Immature natural killer cell (primary cell): ENCODE results near the gene SLC38A1. TPM values are rescaled to one million over a fixed set of nuclear protein-coding genes. Genes with fewer than 3 reads are reported as not detected.
A peak's percentile ranks its signal among the peaks of the same experiment; 100 is the strongest.
"Not testable (repeated sequence)": the region's sequence is repeated elsewhere in the genome, so short reads cannot be mapped to it uniquely, and the experiment has no call there.

Experiments used
- DNase-seq, 3 donors: peaks; one replicate each; pipeline ENCODE4 v3.0.0; 2022; ENCODE audit warnings: mixed read lengths in 1 of 3
- H3K27ac Mint-ChIP-seq, 6 donors: one replicate each; pipeline ENCODE4 v1.8.0; 2020; ENCODE audit warnings: mixed read lengths in 6 of 6, mild to moderate bottlenecking in 5 of 6, inconsistent platforms in 4 of 6, moderate library complexity in 3 of 6
- H3K27me3 Mint-ChIP-seq, 3 donors: one replicate each; pipeline ENCODE4 v1.8.0; 2020 to 2021; ENCODE audit warnings: low read depth in 3 of 3, mild to moderate bottlenecking in 3 of 3, mixed read lengths in 3 of 3, moderate library complexity in 3 of 3, inconsistent platforms in 1 of 3
- H3K36me3 Mint-ChIP-seq, 3 donors: one replicate each; pipeline ENCODE4 v1.8.0; 2020; ENCODE audit warnings: mixed read lengths in 3 of 3, inconsistent platforms in 2 of 3, mild to moderate bottlenecking in 2 of 3
- H3K4me1 Mint-ChIP-seq, 2 donors: one replicate each; pipeline ENCODE4 v1.8.0; 2020; ENCODE audit warnings: inconsistent platforms in 2 of 2, mild to moderate bottlenecking in 2 of 2, mixed read lengths in 2 of 2, moderate library complexity in 1 of 2
- H3K4me3 Mint-ChIP-seq, 5 donors: one replicate each; pipeline ENCODE4 v1.8.0; 2020; ENCODE audit warnings: mild to moderate bottlenecking in 5 of 5, mixed read lengths in 5 of 5, inconsistent platforms in 3 of 5, moderate library complexity in 3 of 5
- H3K9me3 Mint-ChIP-seq, 6 donors: one replicate each; pipeline ENCODE4 v1.8.0; 2020; ENCODE audit warnings: mild to moderate bottlenecking in 6 of 6, mixed read lengths in 6 of 6, inconsistent platforms in 4 of 6, moderate library complexity in 3 of 6
- polyA plus RNA-seq, 3 donors: library from polyadenylated mRNA; unstranded; fragments of 300-500 nt; fragmentation: Illumina TruSeq; gene quantifications; one replicate each; pipeline ENCODE4 v1.2.3, GENCODE V29; 2021

The SLC38A1 gene
- polyA plus RNA-seq, result 100 to 1,000 TPM; 173 to 234 (median 210) TPM

DNA sequence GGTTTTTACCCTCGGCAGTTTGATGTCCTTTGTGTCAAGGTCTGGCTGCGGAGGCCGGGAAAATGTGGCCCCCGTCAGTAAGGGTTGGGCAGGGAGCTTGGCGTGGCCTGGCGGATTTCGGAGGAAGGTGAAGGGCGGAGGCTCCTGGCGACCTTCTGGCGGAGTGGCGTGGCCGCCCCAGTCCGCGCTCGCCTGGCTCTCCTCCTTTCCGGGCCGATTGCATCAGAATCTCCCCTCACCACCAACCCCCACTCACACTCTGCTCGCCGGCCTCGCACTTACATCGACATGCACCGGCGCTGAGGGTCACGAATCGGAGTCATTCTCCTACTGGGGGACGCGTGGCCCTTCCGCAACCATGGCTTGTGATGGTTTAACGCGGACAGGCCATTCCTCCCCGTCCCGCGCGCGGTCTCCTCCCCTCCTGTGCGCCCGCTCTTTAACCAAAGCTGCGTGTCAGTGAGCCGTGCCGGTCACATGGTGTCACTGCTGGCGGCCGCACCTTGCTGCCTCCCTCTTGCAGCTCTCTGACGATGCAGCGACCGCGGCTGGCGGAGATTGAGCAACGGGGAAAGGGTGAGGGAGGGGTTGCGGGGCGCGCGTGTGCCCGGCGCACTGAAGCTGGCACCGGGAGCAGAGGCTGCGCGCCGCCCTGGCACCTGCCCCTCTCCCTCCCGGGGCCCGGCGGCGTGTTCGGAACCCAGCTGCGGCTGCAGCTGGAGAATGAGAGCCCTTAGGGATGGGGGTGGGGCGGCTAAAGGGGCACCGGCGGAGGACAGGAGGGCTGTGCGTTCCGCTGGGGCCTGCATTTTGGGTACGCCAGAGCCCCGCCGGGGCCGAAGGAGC, at the start of gene SLC38A1:
Gene SLC38A1, minus strand, starts transcription at position 461 of the 846 bp plus-strand sequence. CDS start 29,243 bp downstream, outside the sequence.
- Mint-ChIP-seq H3K4me3 (no peak within 1 kb of the TSS), H3K36me3 (peaks cover 0 to 6% (median 0%) of the 10 kb centered on the region in 3 donors), H3K27ac (no peak within 1 kb of the TSS), H3K4me1 (peaks cover 16 to 22% of the 10 kb centered on the region in 2 donors), H3K9me3 (peaks cover 0 to 3% (median 0%) of the 10 kb centered on the region in 6 donors), H3K27me3 (peaks cover 4 to 8% (median 5%) of the 10 kb centered on the region in 3 donors)
- DNase-seq, result peak; percentile 93 to 94 (median 94)

DNA sequence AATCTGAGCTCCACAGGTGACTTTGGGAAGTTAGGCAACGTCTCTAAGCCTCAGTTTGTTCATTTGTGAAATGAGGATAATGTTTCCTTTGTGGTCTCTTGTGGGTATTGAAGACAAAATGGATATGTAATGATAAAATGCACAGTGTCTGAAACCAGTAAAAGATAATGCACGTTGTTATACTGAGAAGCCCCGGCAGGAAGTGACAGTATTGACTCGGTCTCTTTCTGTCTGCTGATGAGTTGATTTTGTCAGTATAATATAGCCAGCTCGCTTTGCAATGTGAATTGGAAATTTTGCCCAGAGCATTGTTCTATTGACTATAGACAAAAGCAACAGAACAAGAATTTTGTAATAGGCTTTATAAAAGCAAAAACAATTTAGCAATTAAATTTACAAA, 49.2 kb upstream of the SLC38A1 start:
- Mint-ChIP-seq H3K36me3 (no peaks in the 10 kb centered on the region), H3K27me3 (peaks cover 0 to 3% (median 3%) of the 10 kb centered on the region in 3 donors), H3K4me3 (no peak overlapping the region), H3K4me1 (no peaks in the 10 kb centered on the region), H3K27ac (no peak overlapping the region), H3K9me3 (peaks cover 0 to 2% (median 0%) of the 10 kb centered on the region in 6 donors)
- no peak for DNase-seq

GRCh38 chr12:46304070-46304469, 35.2 kb upstream of the SLC38A1 start:
- DNase-seq, result no peak
- peaks cover 5 to 17% (median 7%) of the 10 kb centered on the region in 6 donors for H3K9me3 Mint-ChIP-seq
- H3K4me3 Mint-ChIP-seq, result no peak overlapping the region
- H3K27me3 Mint-ChIP-seq, result peaks cover 2 to 5% (median 5%) of the 10 kb centered on the region in 3 donors
- H3K4me1 Mint-ChIP-seq, result peaks cover 0 to 1% of the 10 kb centered on the region in 2 donors
- no peak overlapping the region for H3K27ac Mint-ChIP-seq
- no peaks in the 10 kb centered on the region for H3K36me3 Mint-ChIP-seq

DNA sequence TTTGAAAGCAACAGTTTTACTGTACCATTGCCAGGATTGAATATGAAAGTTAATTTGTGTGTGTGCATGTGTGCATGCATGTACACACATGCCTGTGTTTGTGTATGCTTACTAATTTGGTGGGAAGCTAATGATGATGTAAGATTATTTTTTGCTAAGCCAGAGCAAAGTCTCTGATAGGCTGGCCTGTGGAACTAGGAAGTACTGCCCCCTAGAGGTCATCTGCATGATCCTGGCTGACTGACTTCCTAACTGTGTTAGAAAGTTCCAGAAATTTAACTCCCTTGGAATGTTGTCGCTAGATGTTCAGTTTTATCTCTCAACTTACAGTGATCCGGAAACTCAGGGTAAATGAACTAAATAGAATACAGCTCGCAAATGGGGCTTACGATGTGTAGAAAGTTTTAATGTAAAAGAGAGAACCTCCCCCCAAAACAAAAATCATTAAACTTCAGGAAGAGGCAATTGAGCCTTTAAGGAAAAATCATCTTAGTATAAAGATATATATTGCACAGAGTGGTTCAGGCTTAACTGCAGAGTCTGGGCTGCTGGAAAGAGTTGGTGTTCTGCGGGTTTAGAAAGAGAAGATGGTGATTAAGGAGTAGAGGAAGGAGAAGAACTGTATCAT, 34.3 kb upstream of the SLC38A1 start:
- peak; percentile 59 to 64 (median 63) for DNase-seq
- Mint-ChIP-seq H3K4me1 (peaks cover 0 to 1% of the 10 kb centered on the region in 2 donors), H3K9me3 (peaks cover under 1 to 11% (median 3%) of the 10 kb centered on the region in 6 donors), H3K27ac (no peak overlapping the region), H3K4me3 (no peak overlapping the region), H3K36me3 (no peaks in the 10 kb centered on the region), H3K27me3 (peaks cover 2 to 5% (median 2%) of the 10 kb centered on the region in 3 donors)

DNA sequence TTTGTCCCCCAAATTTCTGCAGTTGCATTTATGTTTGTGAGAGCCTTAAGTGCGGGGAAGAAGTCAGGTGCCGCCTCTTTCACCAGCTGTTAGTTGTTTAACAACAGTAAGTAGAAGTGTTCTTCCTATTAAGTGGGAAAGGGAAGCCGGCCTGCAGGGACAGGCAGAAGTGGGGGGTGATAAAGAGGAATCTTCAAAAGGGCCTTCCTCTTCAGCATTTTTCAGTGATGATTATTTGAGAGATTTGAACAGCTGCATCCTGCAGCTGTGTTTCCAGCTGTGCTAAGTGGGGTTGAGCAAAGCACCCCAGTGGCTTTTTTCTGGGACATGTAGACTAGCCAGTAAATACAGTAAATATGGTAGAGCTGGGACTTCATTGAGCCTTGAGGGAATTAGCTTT, 32.1 kb upstream of the SLC38A1 start:
- no peak for DNase-seq
- Mint-ChIP-seq H3K4me1 (peaks cover 0 to 1% of the 10 kb centered on the region in 2 donors), H3K36me3 (no peaks in the 10 kb centered on the region), H3K9me3 (no peaks in the 10 kb centered on the region), H3K4me3 (no peak overlapping the region), H3K27me3 (peaks cover 2 to 4% (median 3%) of the 10 kb centered on the region in 3 donors), H3K27ac (no peak overlapping the region)

DNA sequence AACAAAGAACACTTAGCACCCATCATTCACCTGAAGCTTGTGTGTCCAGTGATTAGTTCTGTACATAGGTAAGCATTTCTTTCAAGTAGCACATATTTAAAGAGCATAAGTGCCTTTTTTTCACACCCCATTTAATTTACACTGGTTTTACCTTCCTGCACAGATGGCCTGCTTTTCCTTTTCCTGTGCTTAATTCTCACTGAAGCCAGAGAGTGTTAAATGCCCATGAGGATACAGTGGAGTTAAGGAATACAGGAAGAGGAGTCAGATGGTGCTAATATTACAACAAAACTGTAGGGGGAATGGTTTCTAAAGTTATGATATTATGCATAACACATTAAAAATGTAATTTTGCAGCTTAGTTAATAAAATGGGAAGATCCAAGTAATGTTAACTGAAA, 31.0 kb upstream of the SLC38A1 start:
- DNase-seq, result no peak
- H3K36me3 Mint-ChIP-seq, result no peaks in the 10 kb centered on the region
- H3K4me3 Mint-ChIP-seq, result no peak overlapping the region
- H3K27ac Mint-ChIP-seq, result no peak overlapping the region
- peaks cover 0 to 1% of the 10 kb centered on the region in 2 donors for H3K4me1 Mint-ChIP-seq
- H3K9me3 Mint-ChIP-seq, result no peaks in the 10 kb centered on the region
- H3K27me3 Mint-ChIP-seq, result peaks cover 2 to 6% (median 3%) of the 10 kb centered on the region in 3 donors

DNA sequence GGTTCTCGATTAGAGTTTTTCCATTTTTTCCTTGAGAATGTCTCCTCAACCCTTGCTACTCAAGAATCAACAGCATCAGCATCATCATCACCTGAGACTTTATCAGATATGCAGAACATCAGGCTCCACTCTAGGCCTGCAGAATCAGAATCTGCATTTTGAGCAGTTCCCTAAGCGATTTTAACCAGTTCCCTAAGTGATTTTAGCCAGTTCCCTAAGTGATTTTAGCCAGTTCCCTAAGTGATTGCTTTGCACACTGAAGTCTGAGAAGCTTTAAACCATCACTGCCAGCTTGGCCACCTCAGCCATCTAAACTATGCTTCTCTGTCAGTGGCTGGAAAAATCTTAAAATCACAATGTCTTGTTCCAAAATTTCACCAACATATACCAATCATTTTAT, 29.4 kb upstream of the SLC38A1 start:
- DNase-seq, result no peak
- Mint-ChIP-seq H3K4me3 (no peak overlapping the region), H3K9me3 (no peaks in the 10 kb centered on the region), H3K27ac (no peak overlapping the region), H3K36me3 (no peaks in the 10 kb centered on the region), H3K4me1 (peaks cover 0 to 1% of the 10 kb centered on the region in 2 donors), H3K27me3 (peaks cover 4 to 6% (median 5%) of the 10 kb centered on the region in 3 donors)

GRCh38 chr12:46296822-46297221, 28.0 kb upstream of the SLC38A1 start:
- peaks cover 0 to 2% (median 2%) of the 10 kb centered on the region in 3 donors for H3K36me3 Mint-ChIP-seq
- no peak overlapping the region for H3K4me3 Mint-ChIP-seq
- no peaks in the 10 kb centered on the region for H3K4me1 Mint-ChIP-seq
- H3K27ac Mint-ChIP-seq, result no peak overlapping the region
- no peak for DNase-seq
- peaks cover 5 to 6% (median 6%) of the 10 kb centered on the region in 3 donors for H3K27me3 Mint-ChIP-seq
- no peaks in the 10 kb centered on the region for H3K9me3 Mint-ChIP-seq

- H3K36me3 Mint-ChIP-seq, result peaks cover 0 to 8% (median 6%) of the 10 kb centered on the region in 3 donors
- no peak overlapping the region for H3K27ac Mint-ChIP-seq
- no peak for DNase-seq
- H3K27me3 Mint-ChIP-seq, result peaks cover 6% of the 10 kb centered on the region in 3 donors
- H3K9me3 Mint-ChIP-seq, result peaks cover 0 to 5% (median under 1%) of the 10 kb centered on the region in 6 donors
- H3K4me1 Mint-ChIP-seq, result no peaks in the 10 kb centered on the region
- H3K4me3 Mint-ChIP-seq, result no peak overlapping the region
These were observed 24.0 kb upstream of the SLC38A1 start for GRCh38 chr12:46292754-46293402.

DNA sequence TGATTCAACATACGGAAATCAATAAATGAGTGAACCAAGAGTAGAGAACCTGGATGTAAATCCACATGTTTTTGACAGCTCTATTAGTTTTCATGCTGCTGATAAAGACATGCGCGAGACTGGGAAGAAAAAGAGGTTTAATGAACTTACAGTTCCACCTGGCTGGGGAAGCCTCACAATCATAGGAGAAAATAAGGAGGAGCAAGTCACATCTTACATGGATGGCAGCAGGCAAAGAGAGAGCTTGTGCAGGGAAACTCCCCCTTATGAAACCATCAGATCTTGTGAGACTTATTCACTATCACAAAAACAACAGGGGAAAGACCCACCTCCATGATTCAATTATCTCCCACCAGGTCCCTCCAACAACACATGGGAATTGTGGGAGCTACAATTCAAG, 23.1 kb upstream of the SLC38A1 start:
- H3K4me1 Mint-ChIP-seq, H3K4me3 Mint-ChIP-seq, H3K27ac Mint-ChIP-seq, DNase-seq, H3K27me3 Mint-ChIP-seq: not testable (repeated sequence)
- peaks cover 0 to 14% (median 13%) of the 10 kb centered on the region in 3 donors for H3K36me3 Mint-ChIP-seq
- H3K9me3 Mint-ChIP-seq, result peaks cover 0 to 10% (median 1%) of the 10 kb centered on the region in 6 donors

DNA sequence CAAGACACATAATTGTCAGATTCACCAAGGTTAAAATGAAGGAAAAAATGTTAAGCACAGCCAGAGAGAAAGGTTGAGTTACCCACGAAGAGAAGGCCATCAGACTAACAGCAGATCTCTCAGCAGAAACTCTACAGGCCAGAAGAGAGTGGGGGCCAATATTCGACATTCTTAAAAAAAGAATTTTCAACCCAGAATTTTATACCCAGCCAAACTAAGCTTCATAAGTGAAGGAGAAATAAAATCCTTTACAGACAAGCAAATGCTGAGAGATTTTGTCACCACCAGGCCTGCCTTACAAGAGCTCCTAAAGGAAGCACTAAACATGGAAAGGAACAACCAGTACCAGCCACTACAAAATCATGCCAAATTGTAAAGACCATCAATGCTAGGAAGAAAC, 16.3 kb upstream of the SLC38A1 start:
- H3K4me1 Mint-ChIP-seq, H3K27ac Mint-ChIP-seq, DNase-seq, H3K4me3 Mint-ChIP-seq: not testable (repeated sequence)
- peaks cover 1 to 18% (median 1%) of the 10 kb centered on the region in 3 donors for H3K27me3 Mint-ChIP-seq
- H3K36me3 Mint-ChIP-seq, result peaks cover 18 to 39% (median 25%) of the 10 kb centered on the region in 3 donors
- H3K9me3 Mint-ChIP-seq, result peaks cover 25 to 54% (median 39%) of the 10 kb centered on the region in 6 donors

DNA sequence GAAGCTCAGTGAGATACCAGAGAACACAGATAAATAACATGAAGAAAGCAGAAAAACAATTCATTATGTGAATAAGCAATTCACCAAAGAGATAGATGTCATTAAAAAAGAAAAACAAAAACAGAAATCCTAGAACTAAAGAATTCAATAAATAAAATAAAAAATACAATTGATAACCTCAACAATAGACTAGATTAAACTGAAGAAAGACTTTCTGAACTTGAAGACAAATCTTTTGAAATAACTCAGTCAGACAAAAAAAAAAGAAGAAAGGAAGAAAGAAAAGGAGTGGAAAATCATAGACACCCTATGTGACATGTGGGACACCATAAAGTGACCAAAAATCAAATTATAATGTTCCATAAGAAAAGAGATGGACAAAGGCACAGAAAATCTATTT, 14.0 kb upstream of the SLC38A1 start:
- Mint-ChIP-seq H3K9me3 (peaks cover 23 to 52% (median 38%) of the 10 kb centered on the region in 6 donors), H3K27me3 (peaks cover 2 to 18% (median 3%) of the 10 kb centered on the region in 3 donors), H3K27ac (peak overlapping the region in 1 of 6 donors; percentile 37), H3K4me3 (peak overlapping the region in 1 of 5 donors; percentile 19), H3K36me3 (peaks cover 25 to 36% (median 29%) of the 10 kb centered on the region in 3 donors), H3K4me1 (peaks cover 0 to 1% of the 10 kb centered on the region in 2 donors)
- no peak for DNase-seq

- Mint-ChIP-seq H3K27ac (no peak overlapping the region), H3K9me3 (peaks cover 0 to 2% (median 0%) of the 10 kb centered on the region in 6 donors), H3K36me3 (peaks cover 10 to 12% (median 12%) of the 10 kb centered on the region in 3 donors), H3K4me1 (no peaks in the 10 kb centered on the region), H3K4me3 (no peak overlapping the region), H3K27me3 (peaks cover 0 to 2% (median 2%) of the 10 kb centered on the region in 3 donors)
- no peak for DNase-seq
These were observed 7.9 kb upstream of the SLC38A1 start for GRCh38 chr12:46276756-46277155.
